Nephron (organoid): ENCODE results near the gene IFNA21.

ENCODE experiments used
- H3K27ac Mint-ChIP-seq, 3 experiments: 2 replicates each; pipeline ENCODE4 v1.8.0; 2020; ENCODE audit warnings: mixed read lengths in 3 of 3, mild to moderate bottlenecking in 2 of 3, moderate library complexity in 1 of 3
- H3K27me3 Mint-ChIP-seq: 2 replicates; pipeline ENCODE4 v1.8.0; 2021; ENCODE audit warnings: low read depth, mild to moderate bottlenecking, moderate library complexity, mixed read lengths
- H3K36me3 Mint-ChIP-seq: 2 replicates; pipeline ENCODE4 v1.8.0; 2020; ENCODE audit warnings: low read depth, mixed read lengths
- H3K4me1 Mint-ChIP-seq: 2 replicates; pipeline ENCODE4 v1.8.0; 2020; ENCODE audit warnings: mixed read lengths
- H3K4me3 Mint-ChIP-seq, 3 experiments: 2 replicates each; pipeline ENCODE4 v1.8.0; 2020; ENCODE audit warnings: mild to moderate bottlenecking in 3 of 3, mixed read lengths in 3 of 3, moderate library complexity in 2 of 3
- H3K9me3 Mint-ChIP-seq: 2 replicates; pipeline ENCODE4 v1.8.0; 2020; ENCODE audit warnings: mixed read lengths
- CTCF ChIP-seq, 3 experiments: fragments of 200-600 bp; sonication (generic); IDR thresholded peaks; one replicate each; pipeline ENCODE4 v1.5.0; 2021; ENCODE audit warnings: antibody characterized with exemption in 3 of 3; ENCODE audit not compliant: unreplicated experiment in 3 of 3

The IFNA21 gene

GRCh38 chr9:21119093-21119770 lies 47.2 kb downstream of the IFNA21 start:
- peak overlapping the region in 2 of 3 experiments; percentile 26 to 80 for H3K27ac Mint-ChIP-seq
- H3K4me1 Mint-ChIP-seq, result peaks cover 8% of the 10 kb centered on the region
- H3K9me3 Mint-ChIP-seq, result no peaks in the 10 kb centered on the region

More at GRCh38 chr9:21119093-21119770, 47.2 kb downstream of the IFNA21 start:
- H3K4me3 Mint-ChIP-seq, result no peak overlapping the region
- no peaks in the 10 kb centered on the region for H3K36me3 Mint-ChIP-seq
- no peak for TF ChIP-seq CTCF (IDR thresholded peaks at IDR 0.05; ENCODE audit: unreplicated experiment in 3 of 3)
- H3K27me3 Mint-ChIP-seq, result no peaks in the 10 kb centered on the region
